Right kidney (tissue), 1 donor: ENCODE data around the gene POLR2H.

ENCODE experiments used
- DNase-seq: peaks from one replicate; pipeline ENCODE4 v3.0.0-alpha.2; 2016

Gene POLR2H

DNA sequence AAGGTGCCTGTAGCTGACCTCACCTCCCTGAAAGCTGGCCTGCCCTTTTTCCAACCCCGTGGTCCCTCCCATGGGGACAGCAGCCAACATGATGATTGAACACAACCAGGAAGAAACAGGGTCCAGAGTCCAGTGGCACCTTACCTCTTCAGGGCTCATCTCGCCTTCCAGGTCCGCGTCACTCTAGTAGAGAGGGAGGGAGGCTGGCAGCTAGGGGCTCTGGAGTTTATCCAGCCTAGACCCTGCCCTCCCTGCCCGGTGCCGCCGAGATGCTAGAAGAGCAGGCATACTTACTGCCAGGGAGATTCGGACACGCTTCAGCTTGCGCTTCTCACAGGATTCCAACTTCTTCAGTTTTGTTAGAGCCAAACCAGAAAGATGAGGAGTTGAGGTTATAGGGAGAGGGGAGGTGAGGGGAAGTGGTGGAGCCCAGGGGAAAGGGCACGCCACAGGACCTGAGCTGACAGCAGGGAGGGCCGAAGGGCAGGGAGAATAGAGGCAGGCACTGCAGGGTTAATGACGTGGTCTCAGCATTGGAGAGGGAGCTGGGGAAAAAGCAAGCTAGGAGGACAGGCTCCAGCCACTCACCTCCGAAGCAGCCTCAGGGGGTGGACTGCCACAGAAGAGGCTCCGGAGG lies 9.2 kb upstream of the POLR2H start:
- no peak for DNase-seq

DNA sequence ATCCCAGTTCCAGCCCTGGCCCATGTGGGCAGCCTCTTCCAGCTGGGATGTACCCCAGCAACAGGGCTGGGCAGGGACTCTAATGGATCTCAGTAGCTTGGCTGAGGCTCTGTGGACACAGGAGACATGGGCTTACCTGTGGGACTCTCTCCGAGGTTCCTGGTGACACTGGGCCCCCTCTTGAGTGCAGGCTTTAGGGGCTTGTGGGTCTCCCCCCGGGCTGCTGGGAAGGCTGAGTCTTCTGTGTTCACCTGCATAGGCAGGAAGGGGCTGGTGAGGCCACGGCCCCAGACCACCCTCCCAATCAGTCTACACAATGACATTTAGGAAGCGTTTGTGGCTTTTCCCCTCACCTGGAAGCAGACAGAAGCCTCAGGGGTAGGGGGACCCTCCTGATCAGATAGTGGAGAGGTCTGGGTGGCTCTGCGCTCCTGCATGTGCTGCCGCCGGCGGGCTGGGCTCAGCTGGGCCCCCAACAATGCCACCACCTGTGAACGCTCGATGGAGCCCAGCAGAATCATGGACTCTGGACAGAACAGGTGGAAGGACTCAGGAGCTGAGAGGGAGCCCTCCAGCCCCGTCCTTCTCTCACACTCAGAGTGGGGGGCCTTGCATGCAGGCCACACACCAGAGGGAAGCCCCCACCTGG lies 8.5 kb upstream of the POLR2H start:
- DNase-seq: no peak

DNA sequence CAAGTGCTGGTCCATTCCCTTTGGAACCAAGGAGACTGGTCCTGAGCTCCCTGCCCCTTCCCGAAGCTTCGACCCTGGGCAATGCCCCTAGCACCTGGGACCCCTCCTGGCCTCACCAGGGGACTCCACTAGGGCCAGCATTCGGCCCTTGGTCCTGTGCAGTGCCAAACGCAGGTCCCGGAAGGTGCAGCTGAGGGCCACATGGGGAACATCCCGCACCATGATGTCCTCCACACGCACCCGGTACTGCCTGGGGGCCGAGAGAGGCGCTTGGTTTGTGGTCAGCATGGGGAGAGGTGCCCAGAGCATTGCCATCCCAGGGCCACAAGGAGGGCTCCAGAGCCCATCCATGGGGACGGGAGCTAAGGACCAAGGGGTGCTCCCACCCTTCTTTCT lies 8.0 kb upstream of the POLR2H start:
- DNase-seq: no peak

DNA sequence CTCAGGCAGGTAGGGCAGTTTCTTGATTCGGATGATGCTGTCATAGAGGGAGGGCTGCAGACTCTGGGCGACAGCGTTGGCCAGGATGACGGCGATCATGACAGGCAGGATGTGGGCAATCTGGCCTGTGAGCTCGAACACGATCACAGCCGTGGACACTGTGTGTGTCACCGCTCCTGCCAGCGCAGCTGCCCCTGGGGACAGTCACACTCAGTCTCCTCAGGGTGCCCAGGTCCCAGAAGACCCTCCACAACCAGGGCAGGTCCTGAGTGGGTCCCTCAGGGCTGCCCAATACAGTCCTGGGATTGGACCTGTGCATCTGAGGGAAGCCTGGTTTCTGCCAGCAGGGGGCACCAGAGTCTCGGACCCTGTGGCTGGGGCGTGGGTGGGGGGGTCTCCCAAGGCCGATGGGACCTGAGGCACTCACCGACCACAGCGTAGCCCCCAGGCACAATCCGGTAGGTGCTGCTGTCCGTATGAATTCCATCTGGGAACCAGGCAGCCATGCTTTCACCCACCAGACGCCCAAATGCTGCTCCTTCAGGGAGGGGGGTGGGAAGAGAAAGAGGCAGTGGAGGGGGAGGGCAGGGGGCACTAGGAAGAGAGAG lies 7.3 kb upstream of the POLR2H start:
- peak; percentile 22 for DNase-seq

DNA sequence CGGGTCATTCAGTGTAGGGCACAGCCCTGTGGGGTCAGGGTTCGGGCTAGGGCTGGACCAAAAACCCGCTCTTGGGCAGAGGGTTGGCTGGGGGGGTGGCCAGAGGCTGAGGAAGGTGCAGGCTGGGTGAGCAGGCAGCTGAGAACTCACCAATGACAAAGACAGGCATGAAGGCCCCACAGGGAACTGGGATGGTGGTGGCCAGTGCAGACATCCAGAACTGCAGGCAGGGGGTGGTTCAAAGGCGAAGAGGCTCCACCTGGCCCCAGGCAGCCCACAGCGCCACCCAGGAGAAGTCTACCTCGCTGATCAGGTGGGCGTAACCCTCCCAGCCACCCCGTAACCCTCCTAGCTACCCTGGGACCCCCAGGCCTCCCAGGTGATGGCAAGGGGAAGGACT lies 6.8 kb upstream of the POLR2H start:
- no peak for DNase-seq

DNA sequence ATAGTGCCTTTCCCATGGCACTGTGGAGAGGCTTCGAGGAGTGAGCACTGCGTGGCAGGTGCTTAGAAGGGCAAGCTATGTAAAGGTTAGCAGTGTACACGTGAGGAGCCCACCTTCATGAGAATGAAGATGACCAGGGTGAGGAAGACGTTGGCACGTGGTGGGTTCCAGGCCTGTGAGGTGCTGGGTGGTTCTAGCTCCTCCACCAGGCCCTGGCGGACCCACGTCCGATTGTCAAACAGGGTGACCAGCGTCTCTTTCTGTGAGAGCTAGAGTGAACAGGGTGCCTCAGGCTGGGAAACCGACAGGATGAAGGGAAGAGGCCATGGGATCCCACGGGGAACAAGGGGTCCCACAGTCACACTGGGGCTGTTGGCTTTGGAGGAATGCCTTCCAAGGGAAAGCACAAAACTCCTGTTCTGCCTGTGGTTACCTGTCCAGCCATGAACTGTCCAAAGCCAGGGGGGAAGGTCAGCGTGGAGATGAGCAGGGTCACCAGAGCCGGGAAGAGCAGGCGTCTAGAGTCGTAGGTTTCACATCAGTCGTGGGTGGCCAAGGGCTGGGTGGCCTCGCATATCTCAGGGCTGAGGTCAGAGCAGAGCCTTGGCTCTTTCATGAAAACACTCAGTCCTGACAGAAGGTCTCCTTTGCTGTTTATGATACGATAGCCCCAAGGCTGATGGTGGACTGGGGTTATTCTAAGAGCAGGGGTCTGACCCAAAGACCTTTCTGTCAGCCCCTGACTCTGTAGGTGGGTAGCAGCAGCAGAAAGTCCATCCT lies 6.1 kb upstream of the POLR2H start:
- DNase-seq: no peak

DNA sequence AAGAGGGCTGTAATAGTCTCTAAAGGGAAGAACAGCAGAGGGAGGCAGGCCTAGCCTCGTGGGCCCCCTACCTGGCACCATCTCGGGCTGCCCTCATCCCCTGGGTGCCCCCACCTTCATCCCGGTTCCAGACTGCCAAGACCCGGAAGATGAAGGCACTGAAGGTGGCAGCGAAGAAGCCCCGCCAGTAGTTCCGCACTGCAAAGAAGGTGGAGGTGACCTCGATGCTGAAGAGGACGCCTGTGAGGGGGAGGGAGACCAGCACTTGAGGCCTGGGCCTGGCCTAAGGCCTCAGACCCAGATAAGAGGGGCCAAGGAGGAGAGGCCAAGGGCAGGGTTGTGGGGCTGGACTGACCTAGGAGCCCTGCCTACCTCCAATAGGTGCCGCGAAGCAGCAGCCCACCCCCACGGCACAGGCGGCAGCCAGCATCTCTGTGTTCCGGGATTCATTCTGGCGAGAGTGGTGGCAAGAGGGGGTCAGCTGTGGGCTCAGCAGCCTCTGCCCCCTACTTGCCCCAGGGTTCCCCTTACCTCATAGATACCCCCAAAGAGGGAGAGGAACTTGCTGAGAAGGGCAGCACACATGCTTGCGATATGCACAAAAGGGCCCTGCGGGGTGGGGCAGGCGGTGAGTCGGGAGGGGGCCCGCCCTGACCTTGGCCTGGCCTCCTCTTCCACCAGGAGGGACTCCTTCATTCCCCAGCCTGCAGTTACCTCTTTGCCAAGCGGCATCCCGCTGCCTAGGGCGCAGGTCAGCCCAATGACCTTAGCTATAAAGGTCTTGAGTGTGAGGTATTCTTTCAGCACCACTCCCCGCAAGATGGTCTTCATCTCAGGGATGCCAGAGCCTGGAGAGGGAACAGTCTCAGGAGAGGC lies 4.0 kb upstream of the POLR2H start:
- no peak for DNase-seq

DNA sequence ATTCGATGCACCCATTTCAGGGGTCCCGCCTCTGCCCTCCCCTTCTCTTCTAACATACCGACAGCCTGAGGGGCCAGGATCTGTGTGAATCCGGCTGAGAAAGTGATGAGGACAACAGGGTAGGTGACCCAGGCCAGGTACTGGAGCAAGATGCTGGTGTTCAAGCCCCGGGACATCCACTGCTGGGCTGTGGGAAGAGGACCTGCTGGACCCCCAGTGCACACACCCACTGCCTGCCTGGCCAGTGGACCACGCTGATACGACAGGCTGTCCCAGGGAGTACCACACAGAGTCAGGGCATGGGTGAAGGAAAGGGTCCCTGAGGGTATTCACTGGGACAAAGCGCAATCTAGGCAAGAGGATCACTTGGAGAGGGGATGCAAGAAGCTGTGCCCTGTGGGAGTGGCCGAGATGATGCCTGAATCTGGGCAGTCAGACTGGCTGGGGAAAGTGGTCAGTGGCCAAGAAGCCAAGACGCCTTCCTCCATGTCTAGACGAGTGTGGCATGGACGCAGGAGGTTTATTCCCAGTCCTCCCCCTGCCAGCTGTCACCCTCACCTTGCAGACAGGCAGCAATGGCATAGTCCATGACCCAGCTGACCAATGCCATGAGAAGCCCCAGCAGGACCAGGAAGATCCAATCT lies 3.3 kb upstream of the POLR2H start:
- DNase-seq: no peak

DNA sequence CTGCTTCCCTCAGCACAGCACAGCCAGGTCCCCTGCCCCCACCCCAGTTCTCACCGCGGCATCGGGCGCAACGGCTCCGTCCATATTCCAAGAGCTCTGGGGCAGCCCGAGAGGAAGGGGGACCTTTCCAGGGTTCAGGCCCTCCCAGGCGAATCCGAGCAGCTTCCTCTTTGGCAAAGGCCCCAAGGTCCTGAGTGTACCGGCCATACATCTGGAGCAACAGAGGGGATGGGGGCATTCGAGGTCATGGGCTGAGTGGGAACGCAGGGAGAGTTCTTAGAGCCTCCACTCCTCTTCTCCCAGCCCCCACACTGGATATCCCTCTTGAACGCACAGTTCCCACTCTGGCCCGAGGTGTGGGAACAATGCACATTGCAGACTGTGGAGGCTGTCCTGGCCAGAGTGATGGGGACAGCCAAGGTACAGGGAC lies 2.6 kb upstream of the POLR2H start:
- DNase-seq: no peak

DNA sequence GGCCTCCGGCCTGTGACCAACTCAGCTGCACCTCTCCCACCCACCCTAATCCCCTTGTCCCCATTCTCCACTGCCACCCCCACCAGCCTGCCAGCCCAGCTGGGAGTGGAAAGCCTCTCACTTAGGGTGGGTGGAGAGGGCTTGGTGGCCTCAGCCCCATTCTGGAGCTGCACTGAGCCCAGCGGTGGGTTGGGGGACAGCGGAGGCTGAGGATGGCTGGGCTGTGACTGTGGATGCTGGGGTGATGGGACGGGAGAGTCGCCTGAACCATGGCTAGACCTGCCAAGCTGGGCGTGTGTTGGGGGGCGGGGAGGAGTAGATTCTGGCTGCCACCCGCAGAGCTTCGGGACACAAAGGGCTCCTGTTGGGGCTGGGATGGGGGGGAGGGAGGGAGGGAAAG lies 1.9 kb upstream of the POLR2H start:
- DNase-seq: no peak

DNA sequence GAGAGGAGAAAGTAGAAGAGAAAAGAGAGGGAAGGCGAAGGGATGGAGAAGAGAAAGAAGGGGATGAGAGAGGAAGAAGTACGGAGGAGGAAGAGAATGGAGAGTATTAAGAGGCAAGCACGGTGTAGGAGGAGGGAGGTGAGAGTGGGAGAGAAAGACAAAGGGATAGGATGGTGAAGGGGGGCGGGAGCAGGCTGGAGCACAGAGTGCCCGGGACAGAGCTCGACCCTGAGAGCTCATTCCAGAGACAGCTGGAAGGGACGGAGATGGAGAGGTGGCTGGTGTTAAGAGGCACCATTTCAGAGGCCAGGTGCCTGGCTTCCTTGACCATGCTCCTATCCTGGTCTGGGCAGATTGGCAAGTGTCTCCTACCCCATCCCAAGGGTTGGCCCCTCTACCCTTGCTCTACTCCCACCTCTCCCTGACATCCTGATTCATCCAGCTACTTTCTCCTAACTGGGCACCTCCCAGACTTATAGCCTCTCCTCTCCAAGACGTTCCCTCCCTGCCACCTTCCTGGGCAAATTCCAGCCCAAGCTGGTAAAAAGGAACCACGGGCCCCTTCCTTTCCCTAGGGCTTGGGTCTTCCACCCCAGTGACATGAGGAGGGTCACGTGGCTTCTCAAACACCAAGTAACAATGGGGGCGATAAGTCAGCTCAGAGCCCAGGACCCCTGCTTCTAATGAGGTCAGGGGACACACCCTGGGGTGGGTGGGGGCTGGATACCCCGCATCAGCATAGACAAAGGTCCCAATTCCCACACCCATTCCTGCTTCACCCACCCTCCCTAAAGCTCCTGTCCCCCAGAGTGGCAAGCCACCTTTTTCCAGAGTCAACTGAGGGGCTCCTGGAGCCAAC lies 1.2 kb upstream of the POLR2H start:
- DNase-seq: no peak

DNA sequence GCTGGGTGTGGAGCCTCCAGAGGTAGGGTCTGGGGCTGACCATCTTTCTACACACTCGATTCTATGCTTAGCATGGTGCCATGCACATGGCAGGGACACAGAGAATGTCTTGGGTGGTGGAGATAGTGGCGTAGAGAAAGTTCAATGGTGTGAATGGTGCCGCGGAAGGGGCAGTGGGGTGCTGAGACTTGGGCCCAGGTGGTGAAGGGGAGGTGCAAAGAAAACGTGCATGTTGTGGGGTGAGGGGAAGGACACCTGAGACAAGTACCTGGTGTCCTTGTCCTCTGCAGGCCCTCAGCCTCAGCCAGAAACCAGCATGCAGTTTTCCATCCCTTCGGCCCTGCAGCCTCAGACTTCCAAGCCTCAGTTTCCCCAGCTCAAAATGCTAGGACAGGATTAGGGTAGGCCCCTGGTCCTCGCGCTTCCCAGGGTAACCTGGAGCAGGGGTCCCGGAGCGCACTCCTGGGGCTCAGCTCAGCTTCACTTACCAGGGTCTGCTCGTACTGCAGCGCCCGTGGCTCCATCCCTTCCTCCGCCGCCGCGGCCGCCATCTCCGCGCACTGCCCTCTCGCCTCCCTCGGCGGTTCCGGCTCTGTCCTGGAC lies 480 bp upstream of the POLR2H start:
- DNase-seq: peak; percentile 82

DNA sequence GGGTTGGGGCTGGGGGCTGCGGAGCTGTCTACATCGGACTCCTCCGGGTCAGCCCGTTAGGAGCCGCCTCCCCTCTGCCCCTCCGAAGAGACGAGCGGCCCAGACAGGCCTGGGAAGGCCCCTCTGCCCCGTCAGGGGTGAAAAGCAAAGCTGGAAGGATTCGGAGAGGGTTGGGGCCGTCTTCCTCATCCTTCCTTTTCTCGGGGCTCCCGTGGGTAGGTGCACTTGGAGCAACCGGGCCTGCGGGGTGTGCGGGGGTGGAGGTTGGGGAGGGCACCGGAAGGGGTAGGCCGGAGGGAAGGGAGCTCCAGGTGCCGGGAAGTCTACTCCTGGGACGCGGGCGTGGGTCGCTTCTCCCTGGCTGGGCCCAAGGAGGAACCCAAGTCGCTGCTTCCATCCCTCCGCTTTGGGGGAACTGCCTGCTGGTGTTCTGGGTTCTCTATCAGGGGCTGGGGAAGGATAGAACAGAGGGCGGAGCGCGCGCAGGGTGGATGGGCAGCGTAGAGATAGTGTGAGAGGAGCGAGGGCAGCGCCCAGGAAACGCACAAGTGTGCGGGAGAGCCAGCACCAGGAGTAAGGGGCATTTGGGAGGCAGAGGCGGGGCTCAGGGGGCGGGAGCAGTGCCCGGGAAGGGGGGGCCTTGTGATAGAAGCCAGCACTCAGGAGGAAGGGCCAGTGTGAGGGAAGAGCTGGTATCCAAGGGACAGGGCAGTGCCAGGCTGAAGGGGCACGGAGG lies 590 bp downstream of the POLR2H start:
- DNase-seq: peak; percentile 77

DNA sequence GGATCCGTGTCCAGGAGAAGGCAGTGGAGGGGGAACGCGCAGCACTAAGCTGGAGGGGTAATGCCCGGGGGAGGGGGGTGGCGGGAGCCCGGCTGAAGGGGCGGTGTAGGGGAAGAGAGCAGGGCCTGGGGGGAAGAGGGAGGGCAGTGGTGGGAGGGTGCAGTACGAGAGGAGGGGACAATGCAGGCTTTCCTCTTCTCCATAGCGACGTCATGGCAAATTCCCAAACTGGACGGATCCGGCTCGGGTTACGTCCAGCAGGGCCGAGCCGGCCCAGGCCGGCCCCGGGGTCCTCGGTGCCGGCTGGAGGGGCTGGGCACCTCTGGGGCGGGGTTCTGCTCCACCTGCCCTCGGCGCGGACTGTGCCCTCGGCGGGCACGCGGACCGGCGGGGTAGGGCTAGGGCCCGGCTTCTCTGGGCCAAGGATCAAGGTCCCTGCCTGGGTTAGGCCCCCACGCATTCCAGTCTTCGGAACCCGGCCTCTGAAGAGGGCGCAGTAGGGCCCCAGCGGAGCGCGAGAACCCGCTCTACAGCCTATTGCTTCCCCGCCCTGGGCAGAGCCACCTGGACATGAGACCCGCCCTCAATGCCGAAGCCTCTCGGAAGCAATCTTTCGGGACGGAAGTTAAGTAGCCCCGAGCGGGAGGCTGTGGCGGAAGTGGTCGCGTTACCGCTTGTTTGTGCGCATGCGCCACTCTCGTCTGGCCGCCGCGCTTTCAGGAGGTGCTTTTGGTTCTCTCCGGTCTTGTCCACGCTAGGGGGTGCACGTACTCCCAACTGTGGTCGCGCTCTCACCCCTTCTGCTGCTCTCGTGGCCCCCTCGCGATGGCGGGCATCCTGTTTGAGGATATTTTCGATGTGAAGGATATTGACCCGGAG lies 1.4 kb downstream of the POLR2H start:
- peak; percentile 92 for DNase-seq

DNA sequence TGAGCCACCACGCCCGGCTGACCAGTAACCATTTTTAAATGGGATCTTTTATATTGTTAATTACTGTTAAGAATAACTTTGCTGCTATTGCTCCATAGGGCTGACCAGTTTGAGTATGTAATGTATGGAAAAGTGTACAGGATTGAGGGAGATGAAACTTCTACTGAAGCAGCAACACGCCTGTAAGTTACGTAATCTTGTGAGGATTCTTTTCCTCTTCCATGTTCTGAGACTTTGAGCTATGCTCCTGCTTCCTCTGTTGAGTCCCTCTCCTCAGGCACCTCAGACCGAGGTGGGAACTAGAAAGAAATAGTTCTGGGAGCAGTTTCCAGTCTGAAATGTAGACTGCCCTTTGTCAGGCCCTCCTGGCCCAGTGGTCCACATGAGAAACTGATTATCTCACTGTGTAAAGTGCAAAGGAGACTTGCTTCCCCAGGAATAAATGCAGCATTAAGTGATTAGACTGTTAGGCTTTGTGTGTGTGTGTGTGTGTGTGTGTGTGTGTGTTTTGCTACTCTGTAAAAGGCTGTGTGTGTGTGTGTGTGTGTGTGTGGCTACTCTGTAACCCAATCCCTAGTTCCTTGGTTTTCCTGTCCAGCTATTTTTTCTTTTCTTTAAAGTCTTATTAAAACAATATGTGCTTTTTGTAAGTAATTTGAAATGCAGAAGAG lies 5.2 kb downstream of the POLR2H start:
- no peak for DNase-seq

DNA sequence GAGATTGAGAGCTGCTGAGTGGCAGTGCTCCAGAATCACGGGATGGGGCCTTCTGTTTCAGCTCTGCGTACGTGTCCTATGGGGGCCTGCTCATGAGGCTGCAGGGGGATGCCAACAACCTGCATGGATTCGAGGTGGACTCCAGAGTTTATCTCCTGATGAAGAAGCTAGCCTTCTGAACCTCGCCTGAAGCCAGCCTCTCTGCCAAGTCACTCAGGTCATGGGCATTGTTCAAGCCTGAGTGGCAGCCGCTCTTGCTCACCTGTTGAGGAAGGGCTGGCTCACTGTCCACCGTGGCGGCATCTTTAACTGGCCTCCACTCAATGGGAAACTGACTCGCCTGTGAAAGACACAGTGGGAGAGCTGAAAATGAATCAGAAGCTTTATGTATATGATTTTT lies 6.6 kb downstream of the POLR2H start:
- no peak for DNase-seq

DNA sequence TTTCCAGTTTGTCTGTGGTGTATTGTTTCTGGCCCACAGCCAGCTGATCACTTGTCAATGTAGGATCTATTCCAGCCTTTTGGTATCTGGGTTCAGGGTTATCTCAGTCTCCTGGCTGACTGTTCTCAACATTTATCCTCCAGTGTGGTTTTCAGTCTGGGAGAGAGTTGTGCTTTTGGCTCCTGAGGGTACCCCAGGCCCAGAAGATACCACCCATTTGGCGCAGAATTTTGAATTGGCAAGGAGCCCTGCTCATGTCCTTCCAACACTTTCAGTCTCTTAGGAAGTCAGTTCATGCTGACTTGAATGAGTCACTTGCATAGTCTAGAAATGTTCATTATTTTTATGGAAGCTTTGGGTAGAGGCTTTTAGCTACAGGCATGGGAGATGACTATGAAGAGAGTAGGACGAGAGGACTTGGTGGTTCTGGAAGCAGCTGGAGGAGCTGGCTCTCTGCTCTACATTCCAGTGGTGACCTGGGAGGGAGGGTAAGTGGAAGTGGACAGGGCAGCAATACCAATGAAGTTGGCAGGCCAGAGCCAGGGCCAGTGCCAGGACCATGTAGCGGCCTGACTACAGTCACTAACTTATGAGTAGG lies 7.2 kb downstream of the POLR2H start:
- DNase-seq: no peak
